GM18517 (cell line): Measurements from ENCODE around the gene GRIK3.
"Not testable (repeated sequence)": the region's sequence is repeated elsewhere in the genome, so short reads cannot be mapped to it uniquely, and the experiment has no call there.

Experiments used
- ATAC-seq: cut with Tn5 transposase; IDR thresholded peaks from one replicate; pipeline ENCODE4 v1.9.1; 2021; ENCODE audit warnings: mild to moderate bottlenecking, moderate library complexity; ENCODE audit not compliant: unreplicated experiment

Gene GRIK3

GRCh38 chr1:36948147-36948546, 86.2 kb downstream of the GRIK3 start:
- ATAC-seq = no peak

- ATAC-seq = no peak
Measured at GRCh38 chr1:36947384-36947783, 86.9 kb downstream of the GRIK3 start.

GRCh38 chr1:36944883-36945282, 89.4 kb downstream of the GRIK3 start:
- ATAC-seq = no peak

- ATAC-seq = no peak
Measured at GRCh38 chr1:36942148-36942547, 92.2 kb downstream of the GRIK3 start.

- no peak for ATAC-seq
Measured at GRCh38 chr1:36941316-36941978, 92.9 kb downstream of the GRIK3 start.

- ATAC-seq = no peak
Measured at GRCh38 chr1:36938819-36939218, 95.5 kb downstream of the GRIK3 start.

- ATAC-seq = no peak
Measured at GRCh38 chr1:36937371-36937770, 96.9 kb downstream of the GRIK3 start.

- ATAC-seq = no peak
Measured at GRCh38 chr1:36934061-36934460, 100.3 kb downstream of the GRIK3 start.

- no peak for ATAC-seq
Measured at GRCh38 chr1:36927826-36928225, 106.5 kb downstream of the GRIK3 start.

GRCh38 chr1:36925251-36925650, 109.1 kb downstream of the GRIK3 start:
- no peak for ATAC-seq

GRCh38 chr1:36924282-36924811, 110.0 kb downstream of the GRIK3 start:
- no peak for ATAC-seq

GRCh38 chr1:36922593-36923426, 111.5 kb downstream of the GRIK3 start:
- ATAC-seq = no peak

GRCh38 chr1:36922071-36922470, 112.2 kb downstream of the GRIK3 start:
- ATAC-seq = no peak

- ATAC-seq = no peak
Measured at GRCh38 chr1:36920801-36921405, 113.4 kb downstream of the GRIK3 start.

GRCh38 chr1:36920371-36920770, 113.9 kb downstream of the GRIK3 start:
- ATAC-seq = no peak

GRCh38 chr1:36919491-36920145, 114.7 kb downstream of the GRIK3 start:
- ATAC-seq = no peak

- ATAC-seq = no peak
Measured at GRCh38 chr1:36918604-36919003, 115.7 kb downstream of the GRIK3 start.

GRCh38 chr1:36916542-36916941, 117.8 kb downstream of the GRIK3 start:
- ATAC-seq = not testable (repeated sequence)

GRCh38 chr1:36913484-36914060, 120.7 kb downstream of the GRIK3 start:
- ATAC-seq = no peak

- ATAC-seq = no peak
Measured at GRCh38 chr1:36913016-36913415, 121.3 kb downstream of the GRIK3 start.

- no peak for ATAC-seq
Measured at GRCh38 chr1:36912365-36912865, 121.9 kb downstream of the GRIK3 start.
